ENCODE measurements around the gene PKP3.
A peak's percentile ranks its signal among the peaks of the same experiment; 100 is the strongest.
"Not testable (repeated sequence)": the region's sequence is repeated elsewhere in the genome, so short reads cannot be mapped to it uniquely, and the experiment has no call there.

PKP3 gene

GRCh38 chr11:362642-363442 lies 31.2 kb upstream of the PKP3 start:
- DNase-seq (ENCODE audit: low spot score) = no peak

DNA sequence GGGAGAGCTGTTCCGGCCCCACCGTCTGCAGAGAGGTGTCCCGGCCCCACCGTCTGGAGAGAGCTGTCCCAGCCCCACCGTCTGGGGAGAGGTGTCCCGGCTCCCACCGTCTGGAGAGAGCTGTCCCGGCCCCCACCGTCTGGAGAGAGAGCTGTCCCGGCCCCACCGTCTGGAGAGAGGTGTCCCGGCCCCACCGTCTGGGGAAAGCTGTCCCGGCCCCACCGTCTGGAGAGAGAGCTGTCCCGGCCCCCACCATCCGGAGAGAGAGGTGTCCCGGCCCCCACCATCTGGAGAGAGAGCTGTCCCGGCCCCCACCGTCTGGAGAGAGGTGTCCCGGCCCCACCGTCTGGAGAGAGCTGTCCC lies 30.6 kb upstream of the PKP3 start:
- not testable (repeated sequence) for DNase-seq (ENCODE audit: low spot score)

- DNase-seq (ENCODE audit: low spot score) = no peak
Measured at GRCh38 chr11:363948-364761, 29.9 kb upstream of the PKP3 start.

DNA sequence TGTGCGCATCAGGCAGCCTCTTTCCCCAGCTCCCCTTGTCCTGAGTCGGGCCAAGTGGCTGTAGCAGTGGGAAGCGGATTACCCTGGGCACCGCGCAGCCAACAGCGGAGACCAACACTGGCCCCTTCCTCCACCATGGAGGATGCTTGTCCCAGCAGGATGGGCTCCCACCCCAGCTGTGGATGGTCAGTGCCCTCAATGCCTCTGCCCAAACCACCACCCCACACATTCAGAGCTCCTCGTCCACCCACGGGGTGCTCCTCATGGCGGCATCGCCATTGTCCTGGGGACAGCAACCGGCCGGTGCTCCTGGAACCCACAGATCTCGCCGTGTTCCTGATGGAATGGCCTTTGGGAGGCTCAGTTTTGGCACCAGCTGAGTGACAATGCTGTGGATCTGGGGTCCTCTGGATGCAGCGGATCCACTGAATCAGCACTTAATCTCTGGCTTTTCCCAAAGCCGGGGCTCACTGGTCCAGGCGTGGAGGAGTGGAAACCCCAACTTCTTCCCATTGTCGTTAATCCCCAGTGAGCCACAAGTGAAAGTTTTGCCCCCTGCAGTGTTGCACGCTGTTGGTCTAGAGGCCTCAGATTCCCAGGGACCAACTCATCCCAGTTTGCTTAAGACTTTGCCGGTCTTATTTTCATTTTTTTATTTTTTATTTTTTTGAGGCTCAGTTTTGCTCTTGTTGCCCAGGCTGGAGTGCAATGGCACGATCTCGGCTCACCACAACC lies 28.9 kb upstream of the PKP3 start:
- no peak for DNase-seq (ENCODE audit: low spot score)

DNA sequence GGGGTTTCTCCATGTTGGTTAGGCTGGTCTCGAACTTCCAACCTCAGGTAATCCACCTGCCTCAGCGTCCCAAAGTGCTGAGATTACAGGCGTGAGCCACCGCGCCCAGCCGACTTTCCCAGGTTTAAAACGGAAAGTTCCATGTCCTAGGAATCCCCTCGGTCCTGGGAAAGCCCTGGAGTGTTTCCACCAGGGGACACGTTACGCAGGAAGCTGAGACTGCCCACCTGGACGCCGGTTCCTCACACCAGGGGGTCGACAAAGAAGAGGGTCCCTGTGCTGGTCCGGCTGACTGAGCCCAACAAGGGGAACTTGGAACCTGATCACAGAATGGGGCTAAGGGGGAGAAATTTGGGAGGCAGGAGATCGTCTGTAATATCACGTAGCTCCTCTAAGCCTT lies 28.2 kb upstream of the PKP3 start:
- no peak for DNase-seq (ENCODE audit: low spot score)

GRCh38 chr11:367956-368413 lies 26.0 kb upstream of the PKP3 start:
- peak; percentile 27 for DNase-seq (ENCODE audit: low spot score)

- peak; percentile 73 for DNase-seq (ENCODE audit: low spot score)
Measured at GRCh38 chr11:368414-369335, 25.3 kb upstream of the PKP3 start.

GRCh38 chr11:369336-370018 lies 24.5 kb upstream of the PKP3 start, which contains the start of gene B4GALNT4:
Gene B4GALNT4, plus strand, starts transcription at chr11:369499. Its CDS starts 305 bp downstream, at chr11:369804.
- peak; percentile 84 for DNase-seq (ENCODE audit: low spot score)

- peak; percentile 19 for DNase-seq (ENCODE audit: low spot score)
Measured at GRCh38 chr11:370070-370941, 23.7 kb upstream of the PKP3 start.

GRCh38 chr11:371051-371450 lies 23.0 kb upstream of the PKP3 start:
- DNase-seq (ENCODE audit: low spot score) = peak; percentile 12

DNA sequence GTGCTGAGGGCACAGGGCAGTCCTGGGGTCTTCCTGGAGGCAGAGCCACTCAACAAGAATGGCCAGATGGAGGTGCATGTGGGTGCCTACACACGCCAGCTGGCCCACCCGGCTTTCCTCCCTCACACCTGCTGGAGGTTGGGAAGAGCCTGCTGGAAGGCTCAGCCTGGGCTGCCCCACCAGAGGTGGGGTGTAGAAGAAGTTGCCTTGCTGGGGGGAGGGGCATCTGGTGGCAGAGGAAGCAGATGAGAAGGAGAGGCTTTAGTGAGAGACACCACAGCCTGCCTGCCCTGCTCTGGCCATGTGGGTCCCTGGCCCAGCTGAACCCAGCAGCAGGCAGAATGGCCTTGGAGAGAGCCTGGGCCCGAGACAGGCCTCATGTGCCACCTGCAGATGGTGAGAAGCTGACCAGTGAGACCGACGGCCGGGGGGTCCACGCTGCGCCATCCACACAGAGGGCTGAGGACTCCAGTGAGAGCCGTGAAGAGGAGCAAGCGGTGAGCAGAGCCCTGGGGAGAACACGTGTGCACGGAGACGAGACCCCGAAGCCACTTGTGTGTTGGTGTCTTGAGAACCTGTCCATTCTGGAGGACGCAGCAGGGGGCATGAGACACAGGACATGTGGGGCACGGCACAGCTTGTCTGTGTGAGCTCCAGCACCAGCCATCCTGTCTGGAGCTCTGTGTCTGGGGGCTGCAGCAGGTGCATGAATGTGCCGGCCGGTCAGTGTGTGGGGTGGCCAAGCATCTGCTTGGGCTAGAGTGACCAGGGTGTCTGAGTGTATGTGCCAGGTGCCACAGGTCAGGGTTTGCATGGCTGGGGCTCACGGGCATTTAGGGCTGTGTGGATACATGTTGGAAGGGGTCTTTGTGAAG lies 22.1 kb upstream of the PKP3 start:
- peak; percentile 22 for DNase-seq (ENCODE audit: low spot score)

- peak; percentile 10 for DNase-seq (ENCODE audit: low spot score)
Measured at GRCh38 chr11:372809-373715, 20.9 kb upstream of the PKP3 start.

GRCh38 chr11:373716-374551 lies 20.1 kb upstream of the PKP3 start:
- peak; percentile 70 for DNase-seq (ENCODE audit: low spot score)

GRCh38 chr11:375065-376025 lies 18.7 kb upstream of the PKP3 start:
- DNase-seq (ENCODE audit: low spot score) = no peak

DNA sequence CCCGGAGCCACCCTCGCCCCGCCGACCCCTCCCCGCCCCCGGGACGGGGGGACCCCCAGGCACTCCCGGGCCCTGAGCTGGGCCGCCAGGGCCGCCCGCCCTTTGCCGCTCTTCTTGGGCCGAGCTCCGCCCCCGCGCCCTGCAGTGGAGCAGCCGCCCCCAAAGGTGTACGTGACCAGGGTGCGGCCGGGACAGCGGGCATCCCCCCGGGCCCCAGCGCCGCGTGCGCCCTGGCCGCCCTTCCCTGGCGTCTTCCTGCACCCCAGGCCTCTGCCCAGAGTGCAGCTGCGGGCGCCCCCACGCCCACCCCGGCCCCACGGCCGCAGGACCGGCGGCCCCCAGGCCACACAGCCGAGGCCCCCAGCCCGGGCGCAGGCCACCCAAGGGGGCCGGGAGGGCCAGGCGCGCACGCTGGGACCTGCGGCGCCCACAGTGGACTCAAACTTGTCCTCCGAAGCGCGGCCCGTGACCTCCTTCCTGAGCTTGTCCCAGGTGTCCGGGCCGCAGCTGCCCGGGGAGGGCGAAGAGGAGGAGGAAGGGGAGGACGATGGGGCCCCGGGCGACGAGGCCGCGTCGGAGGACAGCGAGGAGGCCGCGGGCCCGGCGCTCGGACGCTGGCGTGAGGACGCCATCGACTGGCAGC lies 17.4 kb upstream of the PKP3 start:
- DNase-seq (ENCODE audit: low spot score) = no peak

Data from HuH-7.5 (cell line).